DND-41 (cell line): ENCODE data around the gene ADAMTS12.

Experiments used
- ATAC-seq: fragments of 200-7000 bp; cut with Tn5 transposase; 3 replicates; pipeline ENCODE4 v1.9.1; 2021; ENCODE audit warnings: low read depth; ENCODE audit not compliant: insufficient read depth
- DNase-seq: peaks from one replicate; pipeline ENCODE4 v3.0.0-alpha.2; 2020
- H2AFZ ChIP-seq: 2 replicates; pipeline ENCODE4 v1.6.0; 2012; ENCODE audit warnings: low read depth, low read length
- H3K27ac ChIP-seq: 2 replicates; pipeline ENCODE4 v1.5.1; 2012; ENCODE audit warnings: low read length, inconsistent platforms
- H3K27me3 ChIP-seq: fragments of 200-600 bp; sonication (generic); 2 replicates; pipeline ENCODE4 v1.6.0; 2012; ENCODE audit warnings: low read length, mild to moderate bottlenecking, inconsistent platforms; ENCODE audit not compliant: insufficient read depth, poor library complexity
- H3K36me3 ChIP-seq: 2 replicates; pipeline ENCODE4 v1.5.1; 2012; ENCODE audit warnings: low read length, inconsistent platforms; ENCODE audit not compliant: insufficient read depth
- H3K4me1 ChIP-seq: 2 replicates; pipeline ENCODE4 v1.5.1; 2012; ENCODE audit warnings: mild to moderate bottlenecking, low read length; ENCODE audit not compliant: insufficient read depth
- H3K4me2 ChIP-seq: 2 replicates; pipeline ENCODE4 v1.6.0; 2012; ENCODE audit warnings: mild to moderate bottlenecking, moderate library complexity, low read length, inconsistent platforms; ENCODE audit not compliant: insufficient read depth
- H3K4me3 ChIP-seq, 2 experiments: fragments of 200-600 bp in 1 of 2; shearing (Covaris generic) in 1 of 2; 2 replicates each; pipeline ENCODE4 v1.5.1; 2012 to 2016; ENCODE audit warnings: inconsistent platforms in 2 of 2, low read length in 2 of 2, mild to moderate bottlenecking in 2 of 2, low read depth in 1 of 2, moderate library complexity in 1 of 2
- H3K79me2 ChIP-seq: 2 replicates; pipeline ENCODE4 v1.6.0; 2012; ENCODE audit warnings: low read length, inconsistent platforms; ENCODE audit not compliant: insufficient read depth
- H3K9ac ChIP-seq: 2 replicates; pipeline ENCODE4 v1.6.0; 2012; ENCODE audit warnings: low read depth, mild to moderate bottlenecking, inconsistent platforms, low read length, moderate library complexity
- H3K9me3 ChIP-seq: 2 replicates; pipeline ENCODE4 v1.5.1; 2012; ENCODE audit warnings: low read length, moderate library complexity, mild to moderate bottlenecking, inconsistent platforms; ENCODE audit not compliant: insufficient read depth, severe bottlenecking
- H4K20me1 ChIP-seq: 2 replicates; pipeline ENCODE4 v1.6.0; 2012; ENCODE audit warnings: low read length; ENCODE audit not compliant: insufficient read depth
- CTCF ChIP-seq: IDR thresholded peaks from 2 replicates; pipeline ENCODE4 v1.5.1; 2012; ENCODE audit warnings: borderline replicate concordance, low read length, moderate library complexity, mild to moderate bottlenecking; ENCODE audit not compliant: poor library complexity, severe bottlenecking; ENCODE audit errors: extremely low read depth
- EZH2 ChIP-seq: IDR thresholded peaks from 3 replicates; pipeline ENCODE4 v1.6.1; 2012; ENCODE audit warnings: borderline replicate concordance, low read depth, mild to moderate bottlenecking, moderate library complexity, low read length, inconsistent platforms; ENCODE audit not compliant: severe bottlenecking

Gene ADAMTS12

GRCh38 chr5:33563983-33564908, 327.5 kb downstream of the ADAMTS12 start:
- no peak overlapping the region for H2AFZ ChIP-seq
- H4K20me1 ChIP-seq, result no peaks in the 10 kb centered on the region
- no peak for TF ChIP-seq EZH2
- no peak for TF ChIP-seq CTCF
- no peak overlapping the region for H3K9ac ChIP-seq
- H3K4me1 ChIP-seq, result no peaks in the 10 kb centered on the region
- no peak overlapping the region for H3K4me2 ChIP-seq
- no peak for DNase-seq
- H3K27ac ChIP-seq, result no peak overlapping the region
- no peaks in the 10 kb centered on the region for H3K27me3 ChIP-seq
- no peaks in the 10 kb centered on the region for H3K36me3 ChIP-seq
- H3K9me3 ChIP-seq, result no peaks in the 10 kb centered on the region
- no peak overlapping the region for H3K4me3 ChIP-seq
- no peaks in the 10 kb centered on the region for H3K79me2 ChIP-seq
- ATAC-seq, result no peak

GRCh38 chr5:33563530-33563929, 328.3 kb downstream of the ADAMTS12 start:
- Histone ChIP-seq H3K36me3 (no peaks in the 10 kb centered on the region), H4K20me1 (no peaks in the 10 kb centered on the region), H3K9me3 (no peaks in the 10 kb centered on the region), H3K79me2 (no peaks in the 10 kb centered on the region), H3K9ac (no peak overlapping the region), H2AFZ (no peak overlapping the region), H3K4me1 (no peaks in the 10 kb centered on the region), H3K4me3 (no peak overlapping the region), H3K27ac (no peak overlapping the region), H3K4me2 (no peak overlapping the region), H3K27me3 (no peaks in the 10 kb centered on the region)
- no peak for ATAC-seq
- TF ChIP-seq EZH2 (no peak), CTCF (no peak)
- no peak for DNase-seq

- no peak for ATAC-seq
- TF ChIP-seq EZH2 (no peak), CTCF (no peak)
Observed at GRCh38 chr5:33558489-33558888, 333.3 kb downstream of the ADAMTS12 start.

More at GRCh38 chr5:33558489-33558888, 333.3 kb downstream of the ADAMTS12 start:
- Histone ChIP-seq H3K79me2 (no peaks in the 10 kb centered on the region), H3K4me3 (no peak overlapping the region), H3K4me1 (no peaks in the 10 kb centered on the region), H3K27me3 (no peaks in the 10 kb centered on the region), H2AFZ (no peak overlapping the region), H3K27ac (no peak overlapping the region), H3K4me2 (no peak overlapping the region), H3K9ac (no peak overlapping the region), H4K20me1 (no peaks in the 10 kb centered on the region), H3K36me3 (no peaks in the 10 kb centered on the region), H3K9me3 (no peaks in the 10 kb centered on the region)
- DNase-seq, result no peak
